Spleen (tissue), 11 donors: Measurements from ENCODE around the gene EXOC4. TPM values are rescaled to one million over a fixed set of nuclear protein-coding genes. Genes with fewer than 3 reads are reported as not detected.
"Not testable (repeated sequence)": the region's sequence is repeated elsewhere in the genome, so short reads cannot be mapped to it uniquely, and the experiment has no call there.

Experiments
- DNase-seq: peaks from one replicate; pipeline ENCODE4 v3.0.0-alpha.2; 2020
- H3K27ac ChIP-seq, 8 donors: fragments of 200-600 bp; sonication (generic) in 7 of 8; 1 replicate in 4 of 8; 2 replicates in 4 of 8; pipeline versions ENCODE4 v1.5.0 to v1.8.0; 2016 to 2021; ENCODE audit warnings: inconsistent platforms in 4 of 8, mild to moderate bottlenecking in 4 of 8, moderate library complexity in 1 of 8
- H3K27me3 ChIP-seq, 7 donors: fragments of 200-600 bp; sonication (generic) in 6 of 7; replicated peaks in 1 of 7; 1 replicate in 4 of 7; 2 replicates in 3 of 7; pipeline versions ENCODE4 v1.5.0 to v1.8.0; 2016 to 2021; ENCODE audit warnings: inconsistent platforms in 3 of 7, mild to moderate bottlenecking in 1 of 7
- H3K36me3 ChIP-seq, 6 donors: fragments of 200-600 bp; sonication (generic) in 5 of 6; 1 replicate in 4 of 6; 2 replicates in 2 of 6; pipeline versions ENCODE4 v1.5.0 to v1.8.0; 2016 to 2021; ENCODE audit warnings: inconsistent platforms in 2 of 6
- H3K4me1 ChIP-seq, 6 donors: fragments of 200-600 bp; sonication (generic) in 5 of 6; 1 replicate in 3 of 6; 2 replicates in 3 of 6; pipeline versions ENCODE4 v1.5.0 to v1.8.0; 2016 to 2021; ENCODE audit warnings: inconsistent platforms in 3 of 6
- H3K4me3 ChIP-seq, 8 donors: fragments of 200-600 bp; sonication (generic) in 7 of 8; 1 replicate in 4 of 8; 2 replicates in 4 of 8; pipeline versions ENCODE4 v1.5.0 to v1.8.0; 2016 to 2021; ENCODE audit warnings: inconsistent platforms in 4 of 8, mild to moderate bottlenecking in 4 of 8, moderate library complexity in 2 of 8
- H3K9me3 ChIP-seq, 8 donors: fragments of 200-600 bp; sonication (generic) in 7 of 8; 1 replicate in 4 of 8; 2 replicates in 4 of 8; pipeline versions ENCODE4 v1.5.0 to v1.8.0; 2016 to 2021; ENCODE audit warnings: inconsistent platforms in 4 of 8
- CTCF ChIP-seq, 11 experiments: fragments of 200-600 bp in 7 of 11; fragments of 450-650 bp in 4 of 11; sonication (generic) in 4 of 11; IDR thresholded peaks in 8 of 11; conservative IDR thresholded peaks in 3 of 11; 1 replicate in 7 of 11; 2 replicates in 4 of 11; pipeline versions ENCODE4 v1.4.0 to v1.8.0; 2016 to 2021; ENCODE audit warnings: antibody characterized with exemption in 11 of 11, inconsistent platforms in 4 of 11, mild to moderate bottlenecking in 1 of 11
- POLR2A ChIP-seq, 3 donors: fragments of 450-650 bp; IDR thresholded peaks; one replicate each; pipeline ENCODE4 v1.5.1; 2017; ENCODE audit warnings: antibody characterized with exemption in 3 of 3, mild to moderate bottlenecking in 1 of 3
- POLR2AphosphoS5 ChIP-seq, 3 donors: sonication (generic); formaldehyde crosslinking; IDR thresholded peaks; one replicate each; pipeline ENCODE4 v1.5.1; 2017; ENCODE audit warnings: antibody characterized with exemption in 3 of 3
- WGBS, 5 donors: extraction: QIAGEN DNeasy Blood & Tissue Kit in 3 of 5; methylation state at CpG; one replicate each; pipeline versions ENCODE4 v1.1.5 to v1.1.7; 2013 to 2018; 5-methylcytosine and 5-hydroxymethylcytosine counted together
- intact Hi-C: fragments of 100-400 bp; cut with DNase I; formaldehyde crosslinking; loops from one replicate; pipeline ENCODE4 v1.15.0; 2023; ENCODE audit warnings: low total_unique reads
- polyA plus RNA-seq, 3 donors: library from polyadenylated mRNA; stranded (reverse); fragments of 200-250 nt; gene quantifications; one replicate each; pipeline ENCODE4 v1.2.1, GENCODE V29; 2013
- total RNA-seq, 7 donors: library from RNA; depleted of rRNA in 3 of 7; stranded (reverse); fragments of >200 nt in 3 of 7; fragmentation: NEBNext Ultra II Directional in 4 of 7; extraction: Animal tissue kit (Norgen Biotek cat#: 25700) in 4 of 7; gene quantifications; one replicate each; pipeline versions ENCODE4 v1.1.0 to v1.2.1, GENCODE V29; 2016 to 2021
- donor health status: healthy with polysubstance abuse.
- donor health status: DM: no; HTN: no; CAD: no; lungs with moderate emphysema.
- donor health status: DM: no; HTN: no; CAD: no.
- donor health status: Bipolar disorder and iron deficiency.
- donor health status: healthy.
- donor health status: DM: no; HTN: no; CAD: no.
- donor health status: DM: yes; HTN: yes; CAD: no.

The EXOC4 gene
- total and polyA plus RNA-seq, 10 donors, result 14.1 to 138 (median 102) TPM

- H3K4me3 ChIP-seq, DNase-seq, H3K4me1 ChIP-seq, intact Hi-C loops, H3K27me3 ChIP-seq, H3K27ac ChIP-seq: not testable (repeated sequence)
- H3K36me3 ChIP-seq, result peaks cover 0 to 67% (median 7%) of the 10 kb centered on the region in 6 donors
- 86 to 97% (median 97%) methylated on average over 1 of the region's 1 CpG for WGBS, 5 donors
- H3K9me3 ChIP-seq, result peaks cover 0 to 31% (median 21%) of the 10 kb centered on the region in 8 donors
These were observed 75.1 kb downstream of the EXOC4 start for GRCh38 chr7:133328021-133328420.

- no peaks in the 10 kb centered on the region for H3K4me1 ChIP-seq
- H3K27ac ChIP-seq, result no peak overlapping the region
- intact Hi-C loops, result no loop called here
- no peak for DNase-seq
- no peak for TF ChIP-seq CTCF (IDR thresholded peaks at IDR 0.05 in 8 of 11, conservative IDR thresholded peaks at IDR 0.05 in 3 of 11)
- no peak for TF ChIP-seq POLR2AphosphoS5 (IDR thresholded peaks at IDR 0.05)
- no peak for TF ChIP-seq POLR2A (IDR thresholded peaks at IDR 0.05)
- H3K4me3 ChIP-seq, result no peak overlapping the region
- 80 to 89% (median 88%) methylated on average over 6 of the region's 6 CpGs for WGBS, 5 donors
- no peaks in the 10 kb centered on the region for H3K27me3 ChIP-seq
- peaks cover 0 to 21% (median 17%) of the 10 kb centered on the region in 8 donors for H3K9me3 ChIP-seq
- peaks cover 0 to 62% (median 7%) of the 10 kb centered on the region in 6 donors for H3K36me3 ChIP-seq
These were observed 77.2 kb downstream of the EXOC4 start for GRCh38 chr7:133330085-133330484.

- no peak for DNase-seq
- 87 to 93% (median 92%) methylated on average over 1 of the region's 1 CpG for WGBS, 5 donors
- H3K4me3 ChIP-seq, result no peak overlapping the region
- H3K27me3 ChIP-seq, result no peaks in the 10 kb centered on the region
- TF ChIP-seq POLR2AphosphoS5 (IDR thresholded peaks at IDR 0.05) (no peak), CTCF (IDR thresholded peaks at IDR 0.05 in 8 of 11, conservative IDR thresholded peaks at IDR 0.05 in 3 of 11) (no peak), POLR2A (IDR thresholded peaks at IDR 0.05) (no peak)
- H3K4me1 ChIP-seq, result no peaks in the 10 kb centered on the region
- peaks cover 0 to 58% (median 3%) of the 10 kb centered on the region in 6 donors for H3K36me3 ChIP-seq
- H3K27ac ChIP-seq, result no peak overlapping the region
- intact Hi-C loops, result no loop called here
- peaks cover 0 to 17% (median 4%) of the 10 kb centered on the region in 8 donors for H3K9me3 ChIP-seq
These were observed 79.0 kb downstream of the EXOC4 start for GRCh38 chr7:133331861-133332260.

GRCh38 chr7:133339772-133340171 lies 86.9 kb downstream of the EXOC4 start:
- Histone ChIP-seq H3K27me3 (no peaks in the 10 kb centered on the region), H3K27ac (no peak overlapping the region), H3K9me3 (peaks cover 11 to 75% (median 57%) of the 10 kb centered on the region in 8 donors), H3K4me3 (no peak overlapping the region), H3K4me1 (no peaks in the 10 kb centered on the region), H3K36me3 (peaks cover 0 to 62% (median 3%) of the 10 kb centered on the region in 6 donors)
- no peak for DNase-seq
- intact Hi-C loops, result no loop called here
- WGBS, 5 donors, result 87 to 96% (median 89%) methylated on average over 2 of the region's 2 CpGs
- TF ChIP-seq POLR2A (IDR thresholded peaks at IDR 0.05), result no peak

GRCh38 chr7:133344275-133344674 lies 91.4 kb downstream of the EXOC4 start:
- TF ChIP-seq POLR2AphosphoS5 (IDR thresholded peaks at IDR 0.05) (no peak), POLR2A (IDR thresholded peaks at IDR 0.05) (no peak), CTCF (IDR thresholded peaks at IDR 0.05 in 8 of 11, conservative IDR thresholded peaks at IDR 0.05 in 3 of 11) (peak in 2 of 11 experiments; percentile 15 to 27)
- Histone ChIP-seq H3K36me3 (peaks cover 0 to 47% (median 0%) of the 10 kb centered on the region in 6 donors), H3K27ac (no peak overlapping the region), H3K9me3 (peaks cover 8 to 48% (median 43%) of the 10 kb centered on the region in 8 donors), H3K4me1 (peaks cover 0 to 5% (median 0%) of the 10 kb centered on the region in 6 donors), H3K4me3 (no peak overlapping the region), H3K27me3 (no peaks in the 10 kb centered on the region)
- DNase-seq, result no peak
- WGBS, 5 donors, result 75 to 85% (median 79%) methylated on average over 3 of the region's 3 CpGs
- intact Hi-C loops, result no loop called here
